Prostate gland (tissue), 2 donors: ENCODE measurements around the gene GID8. TPM values are rescaled to one million over a fixed set of nuclear protein-coding genes. Genes with fewer than 3 reads are reported as not detected.

Experiments used
- DNase-seq: peaks from one replicate; pipeline ENCODE4 v3.0.0-alpha.2; 2019; ENCODE audit warnings: low spot score
- H3K27ac ChIP-seq, 2 donors: fragments of 200-600 bp; sonication (generic); 2 replicates each; pipeline ENCODE4 v1.5.1; 2017 to 2019
- H3K27me3 ChIP-seq: fragments of 200-600 bp; sonication (generic); replicated peaks from 2 replicates; pipeline ENCODE4 v1.5.1; 2019; ENCODE audit not compliant: insufficient read depth
- H3K36me3 ChIP-seq, 2 donors: fragments of 200-600 bp; sonication (generic); 1 replicate in 1 of 2; 2 replicates in 1 of 2; pipeline versions ENCODE4 v1.5.1 to v1.8.1; 2017 to 2019
- H3K4me1 ChIP-seq: fragments of 200-600 bp; sonication (generic); replicated peaks from 2 replicates; pipeline ENCODE4 v1.5.1; 2019
- H3K4me3 ChIP-seq, 2 donors: fragments of 200-600 bp; sonication (generic); 2 replicates each; pipeline ENCODE4 v1.5.1; 2017 to 2019
- H3K9me3 ChIP-seq: fragments of 200-600 bp; sonication (generic); 2 replicates; pipeline ENCODE4 v1.5.1; 2017
- POLR2A ChIP-seq: fragments of 450-650 bp; IDR thresholded peaks from one replicate; pipeline ENCODE4 v1.6.1; 2016; ENCODE audit warnings: antibody characterized with exemption, mild to moderate bottlenecking
- POLR2AphosphoS5 ChIP-seq: sonication (generic); formaldehyde crosslinking; IDR thresholded peaks from one replicate; pipeline ENCODE4 v1.6.1; 2017; ENCODE audit warnings: antibody characterized with exemption
- WGBS: methylation state at CpG from one replicate; pipeline ENCODE4 v1.1.5; 2018; 5-methylcytosine and 5-hydroxymethylcytosine counted together
- intact Hi-C: fragments of 100-400 bp; cut with DNase I; formaldehyde crosslinking; loops from one replicate; pipeline ENCODE4 v1.14.2; 2022
- total RNA-seq, 2 donors: library from RNA; depleted of rRNA; stranded (reverse); fragments of >200 nt; gene quantifications; one replicate each; pipeline ENCODE4 v1.1.0, GENCODE V29; 2016
- TF ChIP-seq, protein P1 (sequence below), 4 experiments: fragments of 200-600 bp in 2 of 4; fragments of 450-650 bp in 2 of 4; sonication (generic) in 2 of 4; IDR thresholded peaks; 1 replicate in 3 of 4; 2 replicates in 1 of 4; pipeline ENCODE4 v1.5.1; 2016 to 2019; ENCODE audit warnings: antibody characterized with exemption in 4 of 4, mild to moderate bottlenecking in 2 of 4, moderate library complexity in 2 of 4

Gene GID8
- total RNA-seq, 2 donors from 2014 or later, result 38.7 to 42.7 TPM

DNA sequence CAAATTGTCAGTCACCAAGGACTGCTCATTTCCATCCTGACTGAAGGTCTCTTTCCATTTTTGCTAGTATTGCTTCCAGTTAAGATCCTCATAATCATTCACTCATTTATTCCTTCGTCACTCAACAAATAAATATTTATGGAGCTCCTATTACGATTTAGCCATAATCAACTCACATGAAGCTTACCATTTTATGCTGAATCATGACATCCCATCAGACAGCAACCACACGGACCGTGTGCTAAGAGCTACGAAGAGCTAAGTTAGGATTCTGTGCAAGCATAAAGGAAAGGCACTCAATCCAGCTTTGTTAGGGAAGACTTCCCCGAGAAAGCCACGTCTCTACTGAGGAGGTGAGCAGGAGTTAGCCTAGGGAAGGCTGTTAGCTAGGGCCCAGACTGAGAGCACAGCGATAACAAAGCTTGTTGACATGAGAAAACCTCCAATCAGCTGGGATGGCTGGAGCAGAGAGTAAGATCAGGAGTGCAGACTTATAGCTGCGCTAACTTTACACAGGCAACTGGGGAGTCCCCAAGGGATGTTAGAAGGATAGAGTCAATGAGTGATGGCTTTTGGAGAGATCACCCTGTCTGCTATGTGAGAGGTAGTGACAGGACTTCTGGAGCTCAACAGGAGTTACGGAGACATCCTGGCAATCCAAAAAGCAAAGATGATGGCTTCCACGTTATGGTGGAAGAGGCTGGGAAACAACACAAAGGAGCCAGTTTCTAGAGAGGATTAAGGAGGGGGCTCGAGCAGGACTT is 2.6 kb upstream of the GID8 start:
- Histone ChIP-seq H3K27me3 (no peaks in the 10 kb centered on the region), H3K9me3 (no peaks in the 10 kb centered on the region), H3K27ac (no peak overlapping the region), H3K36me3 (no peaks in the 10 kb centered on the region), H3K4me3 (no peak overlapping the region), H3K4me1 (peaks cover 13% of the 10 kb centered on the region)
- 81% methylated on average over 12 of the region's 12 CpGs for WGBS
- DNase-seq, result no peak
- TF ChIP-seq, protein P1, sequence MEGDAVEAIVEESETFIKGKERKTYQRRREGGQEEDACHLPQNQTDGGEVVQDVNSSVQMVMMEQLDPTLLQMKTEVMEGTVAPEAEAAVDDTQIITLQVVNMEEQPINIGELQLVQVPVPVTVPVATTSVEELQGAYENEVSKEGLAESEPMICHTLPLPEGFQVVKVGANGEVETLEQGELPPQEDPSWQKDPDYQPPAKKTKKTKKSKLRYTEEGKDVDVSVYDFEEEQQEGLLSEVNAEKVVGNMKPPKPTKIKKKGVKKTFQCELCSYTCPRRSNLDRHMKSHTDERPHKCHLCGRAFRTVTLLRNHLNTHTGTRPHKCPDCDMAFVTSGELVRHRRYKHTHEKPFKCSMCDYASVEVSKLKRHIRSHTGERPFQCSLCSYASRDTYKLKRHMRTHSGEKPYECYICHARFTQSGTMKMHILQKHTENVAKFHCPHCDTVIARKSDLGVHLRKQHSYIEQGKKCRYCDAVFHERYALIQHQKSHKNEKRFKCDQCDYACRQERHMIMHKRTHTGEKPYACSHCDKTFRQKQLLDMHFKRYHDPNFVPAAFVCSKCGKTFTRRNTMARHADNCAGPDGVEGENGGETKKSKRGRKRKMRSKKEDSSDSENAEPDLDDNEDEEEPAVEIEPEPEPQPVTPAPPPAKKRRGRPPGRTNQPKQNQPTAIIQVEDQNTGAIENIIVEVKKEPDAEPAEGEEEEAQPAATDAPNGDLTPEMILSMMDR (IDR thresholded peaks at IDR 0.05), result no peak
- TF ChIP-seq POLR2A (no peak), POLR2AphosphoS5 (no peak)
- intact Hi-C loops, result no loop called here

DNA sequence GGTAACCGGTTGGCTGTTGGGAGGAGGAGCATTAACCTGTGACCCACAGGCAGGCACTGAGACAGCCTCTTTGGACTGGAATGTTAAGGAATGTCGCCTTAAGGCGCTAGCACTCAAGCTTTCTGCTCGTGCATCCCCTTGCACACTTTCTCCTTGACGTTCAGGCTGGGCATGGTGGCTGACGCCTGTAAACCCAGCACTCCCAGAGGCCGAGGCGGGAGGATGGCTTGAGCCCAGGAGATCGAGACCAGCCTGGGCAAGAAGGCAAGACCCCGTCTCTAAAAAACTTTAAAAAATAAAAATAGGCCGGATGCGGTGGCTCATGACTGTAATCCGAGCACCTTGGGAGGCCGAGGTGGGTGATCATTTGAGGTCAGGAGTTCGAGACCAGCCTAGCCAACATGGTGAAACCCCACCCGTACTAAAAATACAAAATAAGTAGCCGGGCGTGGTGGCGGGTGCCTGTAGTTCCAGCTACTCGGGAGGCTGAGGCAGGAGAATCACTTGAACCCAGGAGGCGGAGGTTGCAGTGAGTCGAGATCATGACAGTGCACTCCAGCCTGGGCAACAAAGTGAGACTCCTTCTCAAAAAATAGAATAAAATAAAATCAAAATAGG is 1.9 kb upstream of the GID8 start:
- 83% methylated on average over 22 of the region's 22 CpGs for WGBS
- Histone ChIP-seq H3K36me3 (no peaks in the 10 kb centered on the region), H3K27ac (no peak overlapping the region), H3K4me1 (peaks cover 20% of the 10 kb centered on the region), H3K9me3 (no peaks in the 10 kb centered on the region), H3K27me3 (no peaks in the 10 kb centered on the region), H3K4me3 (peak overlapping the region in 1 of 2 donors; percentile 94)
- TF ChIP-seq POLR2A (no peak), POLR2AphosphoS5 (no peak)
- TF ChIP-seq, protein P1 (IDR thresholded peaks at IDR 0.05), result no peak
- DNase-seq, result no peak
- intact Hi-C loops, result no loop called here

DNA sequence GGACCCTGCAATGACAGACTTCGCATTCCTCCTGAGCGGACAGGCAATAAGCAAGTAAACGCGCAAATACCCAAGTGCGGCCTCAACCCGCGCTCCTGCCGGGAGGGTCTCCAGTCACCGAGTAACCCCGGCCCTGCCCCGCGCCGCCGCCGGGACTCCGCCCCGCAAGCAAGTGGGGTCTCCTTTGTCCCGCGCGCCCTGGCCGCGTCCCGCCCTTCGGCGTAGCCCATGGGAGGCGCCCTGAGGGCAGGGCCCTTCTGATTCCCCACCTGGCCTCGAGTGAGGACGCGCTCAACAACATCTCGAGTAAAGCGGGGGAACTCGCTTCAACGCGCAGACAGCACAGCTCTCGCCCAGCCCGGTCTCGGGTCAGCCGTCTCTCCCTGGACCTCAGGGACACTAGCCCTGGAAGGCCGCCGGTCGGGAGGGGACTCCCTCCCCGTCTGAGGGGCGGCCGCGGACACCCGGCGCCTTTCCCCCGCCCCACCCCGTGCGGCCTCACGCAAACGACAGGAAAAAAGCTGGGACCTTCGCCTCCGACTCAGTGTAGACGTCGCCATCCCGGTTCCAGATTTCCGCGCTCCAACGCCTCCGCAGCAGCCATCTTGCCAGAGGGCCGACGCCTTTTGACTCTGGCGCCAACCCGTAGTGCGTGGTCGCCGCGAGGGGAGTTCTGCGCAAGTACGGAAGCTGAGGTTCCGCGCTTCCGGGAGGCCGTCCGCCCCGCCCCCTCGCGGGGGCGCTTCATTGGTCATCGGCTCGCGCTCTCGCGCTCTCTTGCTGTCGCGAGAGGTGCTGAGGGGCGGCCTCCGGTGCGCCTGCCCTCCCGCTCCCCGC is 461 bp upstream of the GID8 start:
- H3K4me3 ChIP-seq, result peak overlapping the region; percentile 71 to 94
- H3K36me3 ChIP-seq, result no peaks in the 10 kb centered on the region
- H3K27ac ChIP-seq, result peak overlapping the region; percentile 84 to 95
- H3K4me1 ChIP-seq, result peaks cover 22% of the 10 kb centered on the region
- intact Hi-C loops, result no loop called here
- under 1% methylated on average over 46 of the region's 92 CpGs for WGBS
- TF ChIP-seq POLR2AphosphoS5 (peak; percentile 97), POLR2A (peak; percentile 86)
- TF ChIP-seq, protein P1 (IDR thresholded peaks at IDR 0.05), result peak in 1 of 4 experiments; percentile 17
- H3K27me3 ChIP-seq, result no peaks in the 10 kb centered on the region
- DNase-seq, result peak; percentile 96
- H3K9me3 ChIP-seq, result no peaks in the 10 kb centered on the region

DNA sequence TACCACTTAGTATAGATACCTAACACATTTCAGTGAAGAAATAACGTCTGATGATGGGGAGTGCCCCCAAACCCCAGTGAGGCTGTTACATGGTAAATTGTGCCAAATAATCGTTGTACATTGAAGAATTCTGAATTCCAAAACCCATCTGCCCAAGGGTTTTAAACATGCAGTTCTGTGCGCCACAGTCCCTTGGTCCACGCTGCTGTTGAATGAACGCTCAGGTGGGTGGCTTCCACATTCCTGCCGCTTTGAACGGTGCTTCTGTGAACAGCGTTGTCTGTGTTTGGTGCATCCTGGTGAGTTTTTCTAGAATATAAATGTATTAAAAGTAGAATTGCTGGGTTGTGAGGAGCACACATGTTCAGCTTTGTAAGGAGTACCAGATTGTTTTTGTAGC is 2.9 kb downstream of the GID8 start:
- DNase-seq, result no peak
- Histone ChIP-seq H3K27ac (no peak overlapping the region), H3K4me1 (peaks cover 20% of the 10 kb centered on the region), H3K27me3 (no peaks in the 10 kb centered on the region), H3K36me3 (peaks cover 3% of the 10 kb centered on the region in 2 donors), H3K9me3 (no peaks in the 10 kb centered on the region), H3K4me3 (no peak overlapping the region)
- 89% methylated on average over 8 of the region's 8 CpGs for WGBS
- TF ChIP-seq POLR2A (no peak), POLR2AphosphoS5 (no peak)
- TF ChIP-seq, protein P1 (IDR thresholded peaks at IDR 0.05), result no peak
- intact Hi-C loops, result no loop called here
